DOHH2 (cell line): ENCODE data around the gene LETM1.

Experiments
- H3F3A ChIP-seq: fragments of 200-600 bp; sonication (generic), shearing (Covaris generic); 2 replicates; pipeline ENCODE4 v1.6.0; 2016; ENCODE audit warnings: antibody characterized with exemption, mild to moderate bottlenecking; ENCODE audit not compliant: control insufficient read depth, insufficient read depth
- H3K27ac ChIP-seq: fragments of 200-600 bp; sonication (generic); 2 replicates; pipeline ENCODE4 v1.5.1; 2014; ENCODE audit warnings: low read depth, mild to moderate bottlenecking, low read length, moderate library complexity
- H3K27me3 ChIP-seq: fragments of 200-600 bp; sonication (generic); 2 replicates; pipeline ENCODE4 v1.6.1; 2014; ENCODE audit warnings: mild to moderate bottlenecking, low read length, mixed read lengths; ENCODE audit not compliant: control insufficient read depth
- H3K36me3 ChIP-seq: fragments of 200-600 bp; sonication (generic); 2 replicates; pipeline ENCODE4 v1.6.1; 2014; ENCODE audit warnings: mild to moderate bottlenecking, low read length, moderate library complexity, mixed read lengths; ENCODE audit not compliant: control insufficient read depth
- H3K4me1 ChIP-seq: fragments of 200-600 bp; sonication (generic); 2 replicates; pipeline ENCODE4 v1.6.1; 2014; ENCODE audit warnings: mild to moderate bottlenecking, low read length, mixed read lengths; ENCODE audit not compliant: control insufficient read depth
- H3K4me2 ChIP-seq: fragments of 200-600 bp; sonication (generic); 2 replicates; pipeline ENCODE4 v1.6.0; 2014; ENCODE audit warnings: mild to moderate bottlenecking, low read length, moderate library complexity
- H3K4me3 ChIP-seq: fragments of 200-600 bp; sonication (generic); 2 replicates; pipeline ENCODE4 v1.5.1; 2014; ENCODE audit warnings: mild to moderate bottlenecking, low read length, mixed read lengths
- H3K79me2 ChIP-seq: fragments of 200-600 bp; sonication (generic); 2 replicates; pipeline ENCODE4 v1.6.1; 2014; ENCODE audit warnings: mild to moderate bottlenecking, low read length, mixed read lengths; ENCODE audit not compliant: control insufficient read depth
- H3K9me2 ChIP-seq: fragments of 200-600 bp; sonication (generic); replicated peaks from 2 replicates; pipeline ENCODE4 v1.6.1; 2014; ENCODE audit warnings: mild to moderate bottlenecking, low read length, mixed read lengths; ENCODE audit not compliant: control insufficient read depth
- H3K9me3 ChIP-seq: fragments of 200-600 bp; sonication (generic); 2 replicates; pipeline ENCODE4 v1.6.1; 2014; ENCODE audit warnings: antibody characterized with exemption, low read length, mixed read lengths; ENCODE audit not compliant: control insufficient read depth, insufficient read depth
- H4K20me1 ChIP-seq: fragments of 200-600 bp; sonication (generic); 2 replicates; pipeline ENCODE4 v1.6.0; 2014; ENCODE audit warnings: low read depth, mild to moderate bottlenecking, antibody characterized with exemption, low read length, moderate library complexity; ENCODE audit not compliant: control insufficient read depth, insufficient read depth
- EZH2phosphoT487 ChIP-seq: fragments of 200-600 bp; sonication (generic); IDR thresholded peaks from 2 replicates; pipeline ENCODE4 v1.6.1; 2017; ENCODE audit warnings: borderline replicate concordance, mild to moderate bottlenecking, antibody characterized with exemption, low read length, moderate library complexity, mixed read lengths
- TF ChIP-seq, protein P1 (sequence below): fragments of 200-600 bp; sonication (generic); IDR thresholded peaks from one replicate; pipeline ENCODE4 v1.5.1; 2014; ENCODE audit warnings: antibody characterized with exemption, mild to moderate bottlenecking, low read depth, low read length; ENCODE audit not compliant: poor library complexity, severe bottlenecking

The LETM1 gene

DNA sequence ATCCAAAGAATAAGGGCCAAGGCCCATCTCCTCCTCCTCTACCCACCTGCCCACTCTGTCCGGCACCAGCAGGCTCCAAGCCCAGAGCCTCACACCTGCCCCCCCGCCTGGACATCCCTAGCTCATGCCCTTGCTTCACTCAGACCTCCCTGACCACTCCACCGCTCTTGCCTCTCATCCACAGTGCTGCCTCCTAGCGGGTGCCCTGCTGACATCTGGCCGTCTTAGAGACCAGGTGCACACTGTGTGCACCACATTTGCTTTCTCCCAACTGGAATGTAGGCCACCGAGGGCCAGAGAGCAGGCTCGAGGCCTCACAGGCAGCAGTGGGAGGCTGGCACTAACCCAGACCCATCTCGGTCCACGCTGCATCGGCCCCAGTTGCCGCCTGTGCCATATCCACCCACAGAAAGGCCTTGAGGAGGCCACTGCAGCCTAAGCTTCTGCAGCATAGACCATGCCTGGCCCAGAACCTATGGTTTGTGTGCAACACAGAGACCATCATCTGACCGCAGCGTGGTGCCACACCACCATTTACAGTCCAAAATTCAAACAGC, 13.5 kb downstream of the LETM1 start:
- H3K4me1 ChIP-seq, result no peaks in the 10 kb centered on the region
- H3K4me3 ChIP-seq, result no peak overlapping the region
- peaks cover 74% of the 10 kb centered on the region for H3K36me3 ChIP-seq
- H3K4me2 ChIP-seq, result no peak overlapping the region
- H3K9me3 ChIP-seq, result no peaks in the 10 kb centered on the region
- H3K27me3 ChIP-seq, result no peaks in the 10 kb centered on the region
- TF ChIP-seq EZH2phosphoT487, result no peak
- TF ChIP-seq, protein P1, sequence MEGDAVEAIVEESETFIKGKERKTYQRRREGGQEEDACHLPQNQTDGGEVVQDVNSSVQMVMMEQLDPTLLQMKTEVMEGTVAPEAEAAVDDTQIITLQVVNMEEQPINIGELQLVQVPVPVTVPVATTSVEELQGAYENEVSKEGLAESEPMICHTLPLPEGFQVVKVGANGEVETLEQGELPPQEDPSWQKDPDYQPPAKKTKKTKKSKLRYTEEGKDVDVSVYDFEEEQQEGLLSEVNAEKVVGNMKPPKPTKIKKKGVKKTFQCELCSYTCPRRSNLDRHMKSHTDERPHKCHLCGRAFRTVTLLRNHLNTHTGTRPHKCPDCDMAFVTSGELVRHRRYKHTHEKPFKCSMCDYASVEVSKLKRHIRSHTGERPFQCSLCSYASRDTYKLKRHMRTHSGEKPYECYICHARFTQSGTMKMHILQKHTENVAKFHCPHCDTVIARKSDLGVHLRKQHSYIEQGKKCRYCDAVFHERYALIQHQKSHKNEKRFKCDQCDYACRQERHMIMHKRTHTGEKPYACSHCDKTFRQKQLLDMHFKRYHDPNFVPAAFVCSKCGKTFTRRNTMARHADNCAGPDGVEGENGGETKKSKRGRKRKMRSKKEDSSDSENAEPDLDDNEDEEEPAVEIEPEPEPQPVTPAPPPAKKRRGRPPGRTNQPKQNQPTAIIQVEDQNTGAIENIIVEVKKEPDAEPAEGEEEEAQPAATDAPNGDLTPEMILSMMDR, result no peak
- peaks cover 49% of the 10 kb centered on the region for H3K79me2 ChIP-seq
- no peaks in the 10 kb centered on the region; the same call in 1 of the 2 replicates for H3F3A ChIP-seq
- H3K9me2 ChIP-seq, result no peaks in the 10 kb centered on the region
- no peak overlapping the region for H3K27ac ChIP-seq
- 0 out of 2 replicates have a peak, but pooled peaks cover 4% of the 10 kb centered on the region for H4K20me1 ChIP-seq

DNA sequence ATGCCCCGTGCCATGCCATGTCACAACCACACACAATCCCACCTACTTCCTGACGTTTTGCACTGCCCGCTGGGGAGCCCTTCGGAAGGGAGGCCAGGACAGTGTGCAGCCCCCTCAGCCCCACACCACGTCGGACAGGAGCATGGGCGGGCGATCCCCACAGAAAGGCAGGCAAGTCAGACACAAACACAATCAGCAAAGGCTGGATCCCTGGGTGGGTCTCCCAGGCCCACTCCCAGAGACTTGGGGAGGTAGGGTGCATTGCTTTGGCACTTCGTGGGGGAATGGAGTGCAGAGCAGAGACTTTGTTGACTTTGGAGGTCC, 14.1 kb downstream of the LETM1 start:
- Histone ChIP-seq H3K27me3 (no peaks in the 10 kb centered on the region), H3K36me3 (peaks cover 75% of the 10 kb centered on the region), H3K79me2 (peaks cover 44% of the 10 kb centered on the region), H3K4me1 (no peaks in the 10 kb centered on the region), H3F3A (no peaks in the 10 kb centered on the region; the same call in 1 of the 2 replicates), H3K4me2 (no peak overlapping the region), H3K9me2 (no peaks in the 10 kb centered on the region), H3K9me3 (no peaks in the 10 kb centered on the region), H4K20me1 (0 out of 2 replicates have a peak, but pooled peaks cover 4% of the 10 kb centered on the region), H3K4me3 (no peak overlapping the region), H3K27ac (no peak overlapping the region)
- TF ChIP-seq, protein P1, result no peak
- no peak for TF ChIP-seq EZH2phosphoT487

- Histone ChIP-seq H3K4me3 (no peak overlapping the region), H3F3A (no peaks in the 10 kb centered on the region), H4K20me1 (0 out of 2 replicates have a peak, but pooled peaks cover 4% of the 10 kb centered on the region), H3K27me3 (no peaks in the 10 kb centered on the region), H3K36me3 (peaks cover 75% of the 10 kb centered on the region), H3K4me1 (no peaks in the 10 kb centered on the region), H3K79me2 (peaks cover 40% of the 10 kb centered on the region), H3K4me2 (no peak overlapping the region), H3K9me3 (no peaks in the 10 kb centered on the region), H3K9me2 (no peaks in the 10 kb centered on the region), H3K27ac (no peak overlapping the region)
- TF ChIP-seq EZH2phosphoT487, result no peak
- TF ChIP-seq, protein P1, result no peak
These were observed 14.6 kb downstream of the LETM1 start for GRCh38 chr4:1841201-1841886.
